Stimulated activated CD8-positive, alpha-beta memory T cell treated with anti-CD3 and anti-CD28 coated beads, Interleukin-12 subunit alpha, Interleukin-12 subunit beta, amount 100 ng/mL, for 1 hour (primary cell): ENCODE measurements around the gene GPER1.
"Not testable (repeated sequence)": the region's sequence is repeated elsewhere in the genome, so short reads cannot be mapped to it uniquely, and the experiment has no call there.

Source experiments
- DNase-seq: peaks from one replicate; pipeline ENCODE4 v3.0.0-alpha.2; 2020; ENCODE audit warnings: low read depth

Gene GPER1

DNA sequence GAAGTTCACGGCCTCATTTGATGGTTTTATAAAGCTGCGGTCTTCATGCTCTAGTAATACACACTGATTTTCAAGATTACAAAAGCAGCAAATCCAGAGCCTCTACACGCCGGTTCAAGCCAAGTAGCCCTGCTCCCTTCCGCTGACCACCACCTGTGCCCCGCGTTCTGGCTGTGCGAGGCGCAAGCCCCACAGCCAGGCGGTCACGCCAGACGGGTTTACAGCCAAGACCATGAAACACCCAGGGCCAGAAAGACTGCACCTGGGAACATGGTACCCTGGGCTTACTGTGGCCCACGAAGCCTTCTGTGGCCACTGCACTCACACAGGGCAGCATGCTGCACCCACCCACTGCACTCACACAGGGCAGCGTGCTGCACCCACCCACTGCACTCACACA is 33.6 kb downstream of the GPER1 start:
- no peak for DNase-seq

DNA sequence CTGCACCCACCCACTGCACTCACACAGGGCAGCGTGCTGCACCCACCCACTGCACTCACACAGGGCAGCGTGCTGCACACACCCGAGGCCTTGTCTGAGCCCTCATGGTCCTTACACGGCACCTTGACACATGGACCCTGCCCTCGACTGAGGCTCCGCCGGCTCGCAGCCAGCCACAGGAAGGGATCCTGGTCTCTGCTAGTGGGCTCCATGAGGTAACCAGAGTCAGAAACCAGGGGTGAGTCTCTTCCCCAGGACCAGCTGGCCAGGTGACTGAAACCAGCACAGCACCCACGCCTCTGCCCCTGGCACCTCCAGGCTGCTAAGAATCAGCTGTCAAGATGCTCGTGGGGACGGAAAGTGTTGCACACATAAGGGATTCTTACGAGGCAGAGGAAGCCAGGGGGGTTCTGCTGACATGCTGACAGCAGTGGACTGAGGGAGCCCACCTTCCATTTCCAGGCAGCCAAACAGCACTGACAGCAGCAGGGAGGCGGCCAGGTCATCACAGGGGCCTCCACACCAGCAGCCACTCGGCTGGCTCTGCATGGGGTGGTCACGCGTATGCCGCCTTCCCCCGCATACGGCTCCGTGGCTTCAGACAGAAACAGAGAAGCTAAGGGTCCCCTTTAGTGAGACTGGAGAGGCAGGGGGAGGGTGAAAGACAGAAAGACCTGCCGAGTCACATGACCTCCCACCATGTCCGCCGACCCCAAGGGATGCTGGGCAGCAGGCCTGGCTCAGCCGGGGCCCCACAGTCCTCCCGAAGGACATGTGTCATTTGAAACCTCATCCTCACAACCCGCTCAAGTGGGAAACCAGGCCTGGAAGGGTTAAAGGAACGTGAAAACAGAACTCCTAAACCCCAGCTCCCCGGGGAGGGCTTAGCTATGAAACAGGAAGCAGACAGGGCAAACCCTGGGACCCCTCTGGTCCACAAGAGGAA is 34.2 kb downstream of the GPER1 start:
- DNase-seq: no peak

- no peak for DNase-seq
Measured at GRCh38 chr7:1122832-1123501, 35.1 kb downstream of the GPER1 start.

DNA sequence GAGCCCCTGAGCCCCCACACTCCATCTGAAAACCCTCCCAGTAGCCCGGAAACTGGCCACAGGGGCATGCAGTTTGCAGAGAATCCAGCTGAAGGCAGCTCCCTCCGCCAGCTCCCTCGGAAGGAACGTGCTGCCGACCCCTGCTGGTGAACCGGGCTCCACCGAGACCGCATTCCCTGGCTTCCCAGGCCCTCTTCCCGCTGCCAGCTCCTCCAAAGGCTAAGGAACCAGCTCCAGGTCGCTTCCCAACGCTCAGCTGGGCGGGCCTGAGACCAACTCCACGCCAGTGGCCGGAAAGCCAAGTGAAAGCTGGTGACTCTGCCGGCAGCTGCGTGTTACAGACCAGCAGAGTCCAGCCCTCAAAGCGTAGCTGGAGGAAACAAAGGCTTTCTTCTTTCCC is 35.8 kb downstream of the GPER1 start:
- no peak for DNase-seq

DNA sequence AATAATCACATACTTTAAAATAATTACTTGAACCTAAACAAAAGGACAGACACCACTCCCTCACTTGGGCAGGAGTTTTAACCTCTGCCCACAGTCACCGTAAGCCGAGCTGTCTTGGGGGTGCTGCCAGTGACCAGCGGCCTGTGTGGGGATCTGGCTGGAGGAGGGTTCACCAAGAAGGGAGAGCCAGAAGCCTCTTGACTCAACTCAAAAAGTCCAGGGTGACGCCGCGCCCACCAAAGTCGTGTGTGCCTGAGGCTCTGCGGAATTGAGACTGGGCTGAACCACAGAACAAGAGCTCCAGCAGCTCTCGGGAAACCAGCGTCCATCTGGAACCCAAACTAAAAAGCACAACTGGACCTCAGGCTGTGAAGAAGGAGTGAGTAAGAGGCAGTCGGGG is 36.3 kb downstream of the GPER1 start:
- no peak for DNase-seq

- no peak for DNase-seq
Measured at GRCh38 chr7:1124816-1125602, 37.1 kb downstream of the GPER1 start.

DNA sequence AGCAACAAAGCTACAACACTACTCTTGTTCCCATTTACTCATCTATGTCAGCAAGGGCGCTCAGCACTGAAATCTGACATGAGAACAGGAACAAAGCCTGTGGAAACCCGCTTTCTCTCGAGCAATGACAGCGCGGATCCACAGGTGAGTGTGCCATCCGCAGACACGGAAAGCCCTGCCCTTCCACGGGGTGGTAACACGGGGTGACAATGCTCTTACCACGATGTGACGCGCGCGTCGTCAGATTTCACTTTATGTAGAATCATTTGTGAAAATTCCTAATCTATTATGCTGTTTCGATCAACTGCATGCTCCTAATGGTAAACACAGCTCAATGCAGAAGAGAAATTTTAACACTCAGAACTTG is 37.7 kb downstream of the GPER1 start:
- no peak for DNase-seq

- DNase-seq: no peak
Measured at GRCh38 chr7:1127001-1127400, 39.1 kb downstream of the GPER1 start.

GRCh38 chr7:1129431-1129830 is 41.5 kb downstream of the GPER1 start:
- DNase-seq: no peak

- DNase-seq: no peak
Measured at GRCh38 chr7:1130021-1130990, 42.4 kb downstream of the GPER1 start.

GRCh38 chr7:1131471-1132265 is 43.8 kb downstream of the GPER1 start:
- no peak for DNase-seq

DNA sequence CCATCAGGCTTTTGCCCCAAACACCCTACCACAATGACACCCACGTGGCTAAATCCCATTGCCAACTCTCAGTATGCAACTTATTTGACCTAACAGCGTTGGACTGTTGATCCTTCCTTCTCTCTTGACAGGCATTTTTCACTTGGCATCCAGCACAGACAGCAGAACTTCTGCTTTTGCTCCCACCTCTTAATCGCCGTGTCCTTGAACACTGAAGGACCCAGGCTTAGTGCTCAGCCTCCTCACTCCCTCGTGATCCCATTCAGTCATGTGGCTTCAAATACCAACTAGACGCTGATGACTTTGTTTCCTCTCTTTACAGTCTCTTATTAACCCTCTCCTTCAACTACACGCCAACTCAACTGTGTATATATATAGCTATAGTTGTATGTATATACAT is 47.0 kb downstream of the GPER1 start:
- DNase-seq: no peak

GRCh38 chr7:1136841-1137516 is 49.1 kb downstream of the GPER1 start:
- DNase-seq: no peak

DNA sequence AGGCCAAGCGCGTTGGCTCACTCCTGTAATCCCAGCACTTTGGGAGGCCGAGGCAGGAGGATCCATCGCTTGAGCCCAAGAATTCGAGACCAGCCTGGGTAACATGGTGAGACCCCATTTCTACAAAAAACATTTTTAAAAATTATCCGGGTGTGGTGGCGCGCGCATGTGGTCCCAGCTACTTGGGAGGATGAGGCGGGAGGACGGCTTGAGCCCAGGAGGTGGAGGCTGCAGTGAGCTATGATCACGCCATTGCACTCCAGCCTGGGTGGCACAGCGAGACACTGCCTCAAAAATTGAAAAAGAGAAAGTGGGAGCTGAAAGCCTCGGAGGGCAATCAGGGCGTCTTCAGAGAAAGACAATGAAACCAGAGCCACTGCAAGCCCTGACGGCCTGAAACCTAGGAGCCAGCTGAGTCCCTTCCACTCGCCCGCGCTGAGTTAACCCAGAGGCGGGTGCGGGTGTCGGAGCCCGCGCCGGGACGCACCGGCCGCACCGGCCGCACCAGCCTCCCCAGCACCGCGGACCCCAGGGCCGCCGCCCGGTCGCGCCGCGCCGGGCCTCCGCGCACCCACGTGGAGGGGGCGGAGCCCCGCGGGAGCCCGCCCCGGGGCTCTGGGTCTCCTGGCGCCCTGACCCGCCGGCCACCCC is 49.7 kb downstream of the GPER1 start:
- DNase-seq: no peak

GRCh38 chr7:1140476-1141104 is 52.7 kb downstream of the GPER1 start:
- DNase-seq: no peak

DNA sequence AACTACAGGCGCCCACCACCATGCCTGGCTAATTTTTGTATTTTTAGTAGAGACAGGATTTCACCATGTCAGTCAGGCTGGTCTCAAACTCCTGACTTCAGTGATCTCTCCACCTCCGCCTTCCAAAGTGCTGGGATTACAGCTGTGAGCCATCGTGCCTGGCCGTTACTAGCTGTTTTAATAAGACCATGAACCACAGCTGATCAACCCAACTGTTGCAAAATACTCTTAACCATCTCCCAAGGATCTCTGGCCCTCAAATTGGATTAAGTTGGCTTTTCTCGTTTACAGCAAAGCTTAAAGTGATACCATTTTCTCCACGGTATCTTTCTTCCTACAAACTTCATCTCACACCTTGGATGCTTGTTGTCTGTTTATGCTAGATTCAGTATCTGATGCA is 53.7 kb downstream of the GPER1 start:
- no peak for DNase-seq

- no peak for DNase-seq
Measured at GRCh38 chr7:1142051-1142635, 54.2 kb downstream of the GPER1 start.

GRCh38 chr7:1143031-1143430 is 55.1 kb downstream of the GPER1 start:
- not testable (repeated sequence) for DNase-seq
